ENCODE data around the gene EAF1.

Gene EAF1

DNA sequence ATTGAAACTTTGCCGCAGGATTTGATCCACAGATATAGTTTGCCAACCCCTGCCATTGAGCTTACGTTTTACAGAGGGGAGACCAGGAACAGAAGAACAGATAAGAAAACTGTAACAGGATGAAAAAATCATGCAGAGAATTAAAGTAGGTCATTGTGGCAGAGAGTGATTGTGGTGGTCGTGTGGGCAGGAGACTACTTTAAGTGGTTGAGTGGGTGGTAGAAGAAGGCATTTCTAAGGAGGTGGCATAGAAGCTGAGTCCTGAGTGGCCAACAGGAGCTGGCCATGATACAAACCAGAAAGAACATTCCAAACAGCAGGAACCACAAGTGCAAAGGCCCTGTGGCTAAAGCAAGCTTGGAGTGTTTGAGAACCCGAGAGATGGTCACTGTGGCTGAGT is 59.6 kb downstream of the EAF1 start:
- no peak for DNase-seq

DNA sequence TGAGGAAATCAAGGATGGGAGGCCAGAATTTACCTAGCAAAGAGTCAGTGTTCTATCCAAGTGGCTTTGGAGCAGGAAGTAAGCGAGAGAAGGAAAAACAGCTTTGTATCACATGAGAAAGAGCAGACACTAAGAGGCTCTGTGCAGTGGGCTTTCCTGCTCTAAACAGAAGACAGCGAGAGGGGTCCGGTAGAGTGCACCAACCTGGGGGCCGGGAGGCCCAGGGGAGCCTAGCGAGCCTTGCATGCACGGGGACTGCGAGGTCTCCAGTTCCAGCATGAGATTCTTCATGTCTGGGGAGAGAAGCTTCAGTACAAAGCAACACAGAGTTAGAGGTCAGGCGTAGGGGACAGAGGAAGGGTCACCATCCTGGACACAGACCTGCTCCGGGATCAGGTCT is 60.6 kb downstream of the EAF1 start:
- no peak for DNase-seq

DNA sequence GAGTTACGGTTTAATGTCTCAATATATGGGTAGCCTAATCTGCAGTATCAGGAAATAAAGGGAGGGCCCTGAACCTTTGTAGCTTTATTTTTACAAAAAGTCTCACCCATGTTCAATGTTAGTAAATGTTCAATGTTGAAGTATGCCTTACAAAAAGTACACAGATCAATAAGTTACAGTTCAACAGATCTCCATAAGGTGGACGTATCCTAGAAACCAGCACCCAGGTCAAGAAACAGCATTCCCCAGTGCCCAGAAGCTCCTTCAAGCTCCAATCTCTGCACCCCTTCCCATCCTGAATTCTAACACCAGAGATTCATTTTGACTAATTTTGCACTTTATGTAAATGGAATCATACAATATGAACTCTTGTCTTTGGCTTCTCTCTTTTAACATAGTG is 62.8 kb downstream of the EAF1 start:
- DNase-seq = no peak

DNA sequence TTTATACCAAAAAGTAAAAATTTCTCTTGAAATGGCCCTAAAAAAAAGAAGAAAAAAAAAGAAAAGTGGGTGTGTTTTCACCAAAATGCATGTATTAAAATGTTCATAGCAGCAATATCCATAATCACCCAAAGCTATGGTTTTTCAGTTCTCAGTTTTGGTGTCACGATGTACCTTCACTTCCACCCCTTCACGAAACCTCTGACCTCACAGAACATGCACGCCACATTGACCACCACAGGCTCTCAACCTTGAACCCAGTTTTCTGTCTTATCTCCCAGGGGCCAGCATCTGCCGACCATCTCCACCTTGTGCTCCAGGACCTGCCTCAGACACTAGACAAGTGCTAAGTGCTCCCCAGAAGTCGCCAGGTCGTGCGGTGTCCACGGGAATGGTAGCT is 63.7 kb downstream of the EAF1 start:
- DNase-seq = no peak

Measured in stimulated activated CD4-positive, alpha-beta T cell treated with anti-CD3 and anti-CD28 coated beads, Interleukin-2, amount 100 ng/mL, for 48 hours (primary cell).